Fibroblast of mammary gland (primary cell): ENCODE data around the gene PPP2R2C.

Experiments used
- DNase-seq: peaks from one replicate; pipeline ENCODE4 v3.0.0-alpha.2; 2010; ENCODE audit warnings: low read depth
- H3K4me3 ChIP-seq: 2 replicates; pipeline ENCODE4 v1.5.1; 2011; ENCODE audit warnings: low read depth, mild to moderate bottlenecking, low read length, moderate library complexity; ENCODE audit not compliant: control insufficient read depth
- TF ChIP-seq, protein P1 (sequence below): conservative IDR thresholded peaks from 2 replicates; pipeline ENCODE4 v1.5.1; 2011; ENCODE audit warnings: low read depth, low read length, inconsistent platforms; ENCODE audit not compliant: control insufficient read depth, insufficient read depth

PPP2R2C gene

GRCh38 chr4:6307891-6308290 is 164.5 kb downstream of the PPP2R2C start:
- TF ChIP-seq, protein P1, sequence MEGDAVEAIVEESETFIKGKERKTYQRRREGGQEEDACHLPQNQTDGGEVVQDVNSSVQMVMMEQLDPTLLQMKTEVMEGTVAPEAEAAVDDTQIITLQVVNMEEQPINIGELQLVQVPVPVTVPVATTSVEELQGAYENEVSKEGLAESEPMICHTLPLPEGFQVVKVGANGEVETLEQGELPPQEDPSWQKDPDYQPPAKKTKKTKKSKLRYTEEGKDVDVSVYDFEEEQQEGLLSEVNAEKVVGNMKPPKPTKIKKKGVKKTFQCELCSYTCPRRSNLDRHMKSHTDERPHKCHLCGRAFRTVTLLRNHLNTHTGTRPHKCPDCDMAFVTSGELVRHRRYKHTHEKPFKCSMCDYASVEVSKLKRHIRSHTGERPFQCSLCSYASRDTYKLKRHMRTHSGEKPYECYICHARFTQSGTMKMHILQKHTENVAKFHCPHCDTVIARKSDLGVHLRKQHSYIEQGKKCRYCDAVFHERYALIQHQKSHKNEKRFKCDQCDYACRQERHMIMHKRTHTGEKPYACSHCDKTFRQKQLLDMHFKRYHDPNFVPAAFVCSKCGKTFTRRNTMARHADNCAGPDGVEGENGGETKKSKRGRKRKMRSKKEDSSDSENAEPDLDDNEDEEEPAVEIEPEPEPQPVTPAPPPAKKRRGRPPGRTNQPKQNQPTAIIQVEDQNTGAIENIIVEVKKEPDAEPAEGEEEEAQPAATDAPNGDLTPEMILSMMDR: no peak
- no peak for DNase-seq
- H3K4me3 ChIP-seq: no peak overlapping the region

GRCh38 chr4:6307230-6307629 is 165.2 kb downstream of the PPP2R2C start:
- no peak for DNase-seq
- TF ChIP-seq, protein P1: no peak
- H3K4me3 ChIP-seq: no peak overlapping the region

- DNase-seq: no peak
- TF ChIP-seq, protein P1: no peak
- H3K4me3 ChIP-seq: no peak overlapping the region
These were observed 166.1 kb downstream of the PPP2R2C start for GRCh38 chr4:6306299-6306698.

DNA sequence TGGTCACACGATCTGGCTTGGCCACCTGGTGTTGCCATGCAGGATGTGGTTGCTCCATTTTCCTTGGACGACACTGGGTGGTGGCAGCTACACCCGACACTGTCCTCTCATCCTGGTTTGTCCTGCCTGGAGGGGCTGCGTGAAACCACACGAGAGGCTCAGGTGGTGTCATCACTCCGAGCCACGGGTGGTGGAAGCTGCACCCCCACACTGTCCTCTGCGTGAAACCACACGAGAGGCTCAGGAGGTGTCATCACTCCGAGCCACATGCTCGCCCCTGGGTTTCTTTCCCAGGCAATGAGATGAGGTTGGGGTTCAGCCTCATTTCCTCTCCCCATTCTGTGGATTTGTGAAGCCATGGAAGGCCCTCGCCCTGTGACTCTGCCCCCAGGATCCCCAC is 168.5 kb downstream of the PPP2R2C start:
- no peak for DNase-seq
- H3K4me3 ChIP-seq: no peak overlapping the region
- TF ChIP-seq, protein P1: no peak

- no peak overlapping the region for H3K4me3 ChIP-seq
- DNase-seq: no peak
- TF ChIP-seq, protein P1: no peak
These were observed 169.5 kb downstream of the PPP2R2C start for GRCh38 chr4:6302869-6303268.

- no peak for DNase-seq
- TF ChIP-seq, protein P1: no peak
- no peak overlapping the region for H3K4me3 ChIP-seq
These were observed 170.5 kb downstream of the PPP2R2C start for GRCh38 chr4:6301732-6302442.
